ENCODE data around the gene RHOT2.

DNA sequence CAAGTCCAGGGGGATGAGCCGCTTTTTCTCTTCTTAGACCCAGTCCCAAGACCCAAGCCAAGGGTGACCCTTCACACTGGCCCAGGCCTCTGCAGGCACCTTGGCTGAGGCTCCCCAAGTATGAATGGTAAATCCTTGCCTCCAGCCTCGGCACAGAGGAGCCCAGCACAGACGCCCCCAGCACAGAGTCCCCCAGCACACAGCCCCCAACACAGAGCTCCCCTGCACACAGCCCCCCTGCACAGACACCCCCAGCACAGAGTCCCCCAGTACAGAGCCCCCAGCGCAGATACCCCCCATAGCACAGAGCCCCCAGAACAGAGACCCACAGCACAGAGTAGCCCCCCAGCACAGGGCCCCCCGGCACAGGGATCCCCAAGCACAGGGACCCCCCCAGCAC is 27.3 kb upstream of the RHOT2 start:
- TF ChIP-seq, protein P1, sequence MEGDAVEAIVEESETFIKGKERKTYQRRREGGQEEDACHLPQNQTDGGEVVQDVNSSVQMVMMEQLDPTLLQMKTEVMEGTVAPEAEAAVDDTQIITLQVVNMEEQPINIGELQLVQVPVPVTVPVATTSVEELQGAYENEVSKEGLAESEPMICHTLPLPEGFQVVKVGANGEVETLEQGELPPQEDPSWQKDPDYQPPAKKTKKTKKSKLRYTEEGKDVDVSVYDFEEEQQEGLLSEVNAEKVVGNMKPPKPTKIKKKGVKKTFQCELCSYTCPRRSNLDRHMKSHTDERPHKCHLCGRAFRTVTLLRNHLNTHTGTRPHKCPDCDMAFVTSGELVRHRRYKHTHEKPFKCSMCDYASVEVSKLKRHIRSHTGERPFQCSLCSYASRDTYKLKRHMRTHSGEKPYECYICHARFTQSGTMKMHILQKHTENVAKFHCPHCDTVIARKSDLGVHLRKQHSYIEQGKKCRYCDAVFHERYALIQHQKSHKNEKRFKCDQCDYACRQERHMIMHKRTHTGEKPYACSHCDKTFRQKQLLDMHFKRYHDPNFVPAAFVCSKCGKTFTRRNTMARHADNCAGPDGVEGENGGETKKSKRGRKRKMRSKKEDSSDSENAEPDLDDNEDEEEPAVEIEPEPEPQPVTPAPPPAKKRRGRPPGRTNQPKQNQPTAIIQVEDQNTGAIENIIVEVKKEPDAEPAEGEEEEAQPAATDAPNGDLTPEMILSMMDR (IDR thresholded peaks at IDR 0.05; ENCODE audit: low read depth, low read length) = no peak
- no peak for TF ChIP-seq POLR2A (IDR thresholded peaks at IDR 0.05; ENCODE audit: extremely low read depth, insufficient read length)
- TF ChIP-seq, protein P2, sequence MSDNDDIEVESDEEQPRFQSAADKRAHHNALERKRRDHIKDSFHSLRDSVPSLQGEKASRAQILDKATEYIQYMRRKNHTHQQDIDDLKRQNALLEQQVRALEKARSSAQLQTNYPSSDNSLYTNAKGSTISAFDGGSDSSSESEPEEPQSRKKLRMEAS (IDR thresholded peaks at IDR 0.05; ENCODE audit: low read depth, low read length) = no peak

Measured in NB4 (cell line).